GM18873 (cell line): ENCODE results near the gene CTNNA2.
"Not testable (repeated sequence)": the region's sequence is repeated elsewhere in the genome, so short reads cannot be mapped to it uniquely, and the experiment has no call there.

Experiments used
- ATAC-seq: cut with Tn5 transposase; IDR thresholded peaks from one replicate; pipeline ENCODE4 v1.9.1; 2021; ENCODE audit warnings: mild to moderate bottlenecking, moderate library complexity, moderate number of reproducible peaks; ENCODE audit not compliant: unreplicated experiment, low FRiP score

CTNNA2 gene

GRCh38 chr2:80012061-80012460 lies 499.2 kb downstream of the CTNNA2 start:
- no peak for ATAC-seq

- ATAC-seq: no peak
Observed at GRCh38 chr2:80014637-80015036, 501.8 kb downstream of the CTNNA2 start.

- ATAC-seq: no peak
Observed at GRCh38 chr2:80016171-80016570, 503.3 kb downstream of the CTNNA2 start.

GRCh38 chr2:80019571-80020460 lies 507.0 kb downstream of the CTNNA2 start:
- no peak for ATAC-seq

GRCh38 chr2:80022018-80022417 lies 509.2 kb downstream of the CTNNA2 start:
- no peak for ATAC-seq

GRCh38 chr2:80026040-80026729 lies 513.3 kb downstream of the CTNNA2 start:
- no peak for ATAC-seq

GRCh38 chr2:80028051-80028450 lies 515.2 kb downstream of the CTNNA2 start:
- ATAC-seq: no peak

GRCh38 chr2:80028584-80028983 lies 515.7 kb downstream of the CTNNA2 start:
- no peak for ATAC-seq

- no peak for ATAC-seq
Observed at GRCh38 chr2:80030135-80030534, 517.3 kb downstream of the CTNNA2 start.

GRCh38 chr2:80032684-80033083 lies 519.8 kb downstream of the CTNNA2 start:
- not testable (repeated sequence) for ATAC-seq

GRCh38 chr2:80035749-80036285 lies 523.0 kb downstream of the CTNNA2 start:
- ATAC-seq: no peak

- no peak for ATAC-seq
Observed at GRCh38 chr2:80037310-80037709, 524.5 kb downstream of the CTNNA2 start.

GRCh38 chr2:80040226-80040625 lies 527.4 kb downstream of the CTNNA2 start:
- ATAC-seq: no peak

GRCh38 chr2:80042635-80043034 lies 529.8 kb downstream of the CTNNA2 start:
- ATAC-seq: no peak

GRCh38 chr2:80048296-80048695 lies 535.4 kb downstream of the CTNNA2 start:
- ATAC-seq: no peak

- ATAC-seq: no peak
Observed at GRCh38 chr2:80050246-80050645, 537.4 kb downstream of the CTNNA2 start.

- no peak for ATAC-seq
Observed at GRCh38 chr2:80053522-80054345, 540.9 kb downstream of the CTNNA2 start.

GRCh38 chr2:80054346-80054675 lies 541.5 kb downstream of the CTNNA2 start:
- ATAC-seq: no peak

GRCh38 chr2:80057956-80058355 lies 545.1 kb downstream of the CTNNA2 start:
- ATAC-seq: no peak

GRCh38 chr2:80058562-80058961 lies 545.7 kb downstream of the CTNNA2 start:
- ATAC-seq: no peak

GRCh38 chr2:80059447-80059846 lies 546.6 kb downstream of the CTNNA2 start:
- no peak for ATAC-seq
